Endothelial cell of umbilical vein (primary cell): ENCODE measurements around the gene TM4SF4. TPM values are rescaled to one million over a fixed set of nuclear protein-coding genes. Genes with fewer than 3 reads are reported as not detected.

Experiments
- BruUV-seq: library from RNA; stranded (reverse); fragments of 400-500 nt; replicated peaks from 2 replicates; lab custom pipeline; 2021; lab: Mats Ljungman, UMichigan
- CTCF ChIA-PET: fragments of 300-600, 350-600 bp; sonication (Branson Sonifier 250); formaldehyde crosslinking; loops from one replicate; lab custom pipeline; 2021; ENCODE audit warnings: antibody characterized with exemption, inconsistent platforms; lab: Charles Lee
- POLR2A ChIA-PET: fragments of 300-600, 350-600 bp; sonication (Branson Sonifier 250); formaldehyde crosslinking; loops from one replicate; lab custom pipeline; 2021; ENCODE audit warnings: antibody characterized with exemption, inconsistent platforms; lab: Charles Lee
- DNase-seq: peaks from one replicate; pipeline ENCODE4 v3.0.0-alpha.2; 2011; ENCODE audit warnings: low read depth, low spot score
- FAIRE-seq: peaks from 2 replicates; lab custom pipeline; 2011; peaks lifted over from hg19 to GRCh38; lab: Jason Lieb, UNC
- H2AFZ ChIP-seq: 2 replicates; pipeline ENCODE4 v1.6.0; 2012; ENCODE audit warnings: low read depth, low read length, control low read depth, inconsistent platforms
- H3K27ac ChIP-seq: 2 replicates; pipeline ENCODE4 v1.5.1; 2011; ENCODE audit warnings: low read depth, mild to moderate bottlenecking, control low read depth, low read length, moderate library complexity; ENCODE audit not compliant: insufficient read depth
- H3K27me3 ChIP-seq, 2 experiments: 2 replicates each; pipeline versions ENCODE4 v1.6.0 to v1.6.1; 2011; ENCODE audit warnings: low read length in 2 of 2, mixed read lengths in 1 of 2; ENCODE audit not compliant: control insufficient read depth in 2 of 2, insufficient read depth in 2 of 2
- H3K36me3 ChIP-seq, 2 experiments: 2 replicates in 1 of 2; 3 replicates in 1 of 2; pipeline ENCODE4 v1.5.1; 2011; ENCODE audit warnings: low read length in 2 of 2, mild to moderate bottlenecking in 1 of 2, moderate library complexity in 1 of 2; ENCODE audit not compliant: control insufficient read depth in 2 of 2, insufficient read depth in 2 of 2; ENCODE audit errors: extremely low read depth in 1 of 2
- H3K4me1 ChIP-seq: 3 replicates; pipeline ENCODE4 v1.5.1; 2011; ENCODE audit warnings: mild to moderate bottlenecking, low read length; ENCODE audit not compliant: control insufficient read depth, insufficient read depth; ENCODE audit errors: extremely low read depth
- H3K4me2 ChIP-seq: 2 replicates; pipeline ENCODE4 v1.6.1; 2011; ENCODE audit warnings: low read length, control low read depth, mixed read lengths; ENCODE audit not compliant: insufficient read depth
- H3K4me3 ChIP-seq, 3 experiments: fragments of 200-600 bp in 1 of 3; sonication (generic), shearing (Covaris generic) in 1 of 3; replicated peaks in 1 of 3; 2 replicates each; pipeline ENCODE4 v1.5.1; 2011 to 2016; ENCODE audit warnings: control low read depth in 3 of 3, low read length in 3 of 3, mild to moderate bottlenecking in 2 of 3, inconsistent platforms in 1 of 3, low read depth in 1 of 3, moderate library complexity in 1 of 3; ENCODE audit not compliant: insufficient read depth in 1 of 3
- H3K79me2 ChIP-seq: 2 replicates; pipeline ENCODE4 v1.6.0; 2012; ENCODE audit warnings: low read length, inconsistent platforms; ENCODE audit not compliant: control insufficient read depth, insufficient read depth
- H3K9ac ChIP-seq: replicated peaks from 2 replicates; pipeline ENCODE3; 2011; ENCODE audit warnings: low read length, control low read depth; ENCODE audit not compliant: insufficient read depth; ENCODE audit errors: extremely low read depth
- H3K9me1 ChIP-seq: replicated peaks from 3 replicates; pipeline ENCODE4 v1.6.0; 2011; ENCODE audit warnings: mild to moderate bottlenecking, low read length; ENCODE audit not compliant: control insufficient read depth, insufficient read depth; ENCODE audit errors: extremely low read depth
- H3K9me3 ChIP-seq: replicated peaks from 2 replicates; pipeline ENCODE4 v1.5.1; 2012; ENCODE audit warnings: low read length, inconsistent platforms; ENCODE audit not compliant: control insufficient read depth, insufficient read depth
- H4K20me1 ChIP-seq: replicated peaks from 2 replicates; pipeline ENCODE3; 2011; ENCODE audit warnings: mild to moderate bottlenecking, low read length; ENCODE audit not compliant: control insufficient read depth, insufficient read depth; ENCODE audit errors: extremely low read depth
- CTCF ChIP-seq, 2 donors: IDR thresholded peaks; 1 replicate in 1 of 2; 2 replicates in 1 of 2; pipeline ENCODE4 v1.5.1; 2011; ENCODE audit warnings: low read length in 2 of 2, mild to moderate bottlenecking in 2 of 2, moderate library complexity in 2 of 2, control low read depth in 1 of 2, inconsistent platforms in 1 of 2, low read depth in 1 of 2; ENCODE audit not compliant: insufficient read depth in 1 of 2; ENCODE audit errors: extremely low read depth in 1 of 2
- EZH2 ChIP-seq: IDR thresholded peaks from 2 replicates; pipeline ENCODE4 v1.6.1; 2012; ENCODE audit warnings: borderline replicate concordance, low read depth, mild to moderate bottlenecking, moderate library complexity, low read length, inconsistent platforms; ENCODE audit not compliant: severe bottlenecking
- FOS ChIP-seq: IDR thresholded peaks from 2 replicates; pipeline ENCODE4 v1.6.1; 2011; ENCODE audit warnings: mild to moderate bottlenecking, low read length, moderate library complexity, borderline replicate concordance; ENCODE audit not compliant: insufficient read depth
- GATA2 ChIP-seq: IDR thresholded peaks from 2 replicates; pipeline ENCODE4 v1.7.0; 2011; ENCODE audit warnings: low read depth, mild to moderate bottlenecking, moderate library complexity, mixed read lengths, low read length; ENCODE audit not compliant: insufficient read length, insufficient read depth
- JUN ChIP-seq: IDR thresholded peaks from 2 replicates; pipeline ENCODE4 v1.6.1; 2011; ENCODE audit warnings: borderline replicate concordance, low read depth; ENCODE audit not compliant: insufficient read length, insufficient read depth
- MAX ChIP-seq: IDR thresholded peaks from 2 replicates; pipeline ENCODE4 v1.6.1; 2011; ENCODE audit not compliant: insufficient read depth, insufficient read length
- MYC ChIP-seq: IDR thresholded peaks from one replicate; pipeline ENCODE4 v1.6.1; 2011; ENCODE audit warnings: mild to moderate bottlenecking, low read depth, low read length
- POLR2A ChIP-seq: IDR thresholded peaks from 2 replicates; pipeline ENCODE4 v1.6.1; 2012; ENCODE audit warnings: low read depth, mild to moderate bottlenecking, control low read depth, low read length
- POLR2AphosphoS5 ChIP-seq: IDR thresholded peaks from 2 replicates; pipeline ENCODE4 v1.6.1; 2012; ENCODE audit warnings: low read depth, mild to moderate bottlenecking, control low read depth, low read length, moderate library complexity; ENCODE audit not compliant: insufficient read depth
- dilution Hi-C: fragments of 300-500 bp; cut with MboI; formaldehyde crosslinking; loops from one replicate; pipeline ENCODE4 v1.15.0; 2019; ENCODE audit warnings: low sequenced_read_pairs; ENCODE audit not compliant: extremely low pct_ligation_motif_present
- intact Hi-C: fragments of 100-400 bp; cut with micrococcal nuclease; formaldehyde crosslinking; loops from one replicate; pipeline ENCODE4 v1.10.0; 2022
- polyA plus RNA-seq, 4 experiments: library from polyadenylated mRNA; depleted of rRNA in 3 of 4; stranded (reverse) in 3 of 4; unstranded in 1 of 4; fragments of >200 nt; gene quantifications; 2 replicates each; pipeline versions ENCODE4 v1.2.1 to v1.2.3, GENCODE V29; 2011 to 2012; ENCODE audit warnings: missing spikeins in 1 of 4
- total RNA-seq: library from RNA; stranded (reverse); gene quantifications from 2 replicates; pipeline ENCODE4 v1.2.3, GENCODE V29; 2021

Gene TM4SF4
- total and polyA plus RNA-seq, 2 donors (not counting 3 experiments of a cell fraction or from before 2014, with no cell fraction given): not detected

GRCh38 chr3:149428087-149428486 lies 46.4 kb upstream of the TM4SF4 start:
- Histone ChIP-seq H3K27me3 (no peaks in the 10 kb centered on the region), H3K4me1 (peaks cover 5% of the 10 kb centered on the region), H3K27ac (no peak overlapping the region), H3K4me2 (no peak overlapping the region), H3K79me2 (no peaks in the 10 kb centered on the region), H3K9me3 (no peaks in the 10 kb centered on the region), H3K36me3 (no peaks in the 10 kb centered on the region), H4K20me1 (no peaks in the 10 kb centered on the region), H3K4me3 (no peak overlapping the region), H3K9ac (no peak overlapping the region), H3K9me1 (no peaks in the 10 kb centered on the region), H2AFZ (no peak overlapping the region)
- TF ChIP-seq EZH2: no peak
- TF ChIP-seq POLR2AphosphoS5: no peak
- TF ChIP-seq CTCF (IDR thresholded peaks at IDR 0.05; ENCODE audit: extremely low read depth in 1 of 2, insufficient read depth in 1 of 2, low read depth in 1 of 2, low read length in 2 of 2): no peak
- no peak for TF ChIP-seq GATA2
- TF ChIP-seq JUN: no peak
- TF ChIP-seq MAX: no peak
- TF ChIP-seq MYC: no peak
- no peak for TF ChIP-seq FOS
- no peak for TF ChIP-seq POLR2A
- ChIA-PET POLR2A (no interaction called here), CTCF (no interaction called here)
- DNase-seq (no peak), FAIRE-seq (no peak)
- dilution Hi-C loops (no loop called here), intact Hi-C loops (no loop called here)
- BruUV-seq: no TSS peak
